Esophagus squamous epithelium (tissue), 5 donors: ENCODE data around the gene SLC6A17. TPM values are rescaled to one million over a fixed set of nuclear protein-coding genes. Genes with fewer than 3 reads are reported as not detected.

Source experiments
- DNase-seq: peaks from one replicate; lab custom pipeline; 2025; lab: John Stamatoyannopoulos, UW
- H3K27ac ChIP-seq, 4 donors: fragments of 200-600 bp; sonication (generic); one replicate each; pipeline ENCODE4 v1.5.1; 2016 to 2019; ENCODE audit warnings: mild to moderate bottlenecking in 1 of 4
- H3K27me3 ChIP-seq, 4 donors: fragments of 200-600 bp; sonication (generic); 1 replicate in 3 of 4; 2 replicates in 1 of 4; pipeline versions ENCODE4 v1.5.1 to v1.6.0; 2017 to 2021; ENCODE audit warnings: antibody characterized with exemption in 1 of 4
- H3K36me3 ChIP-seq, 3 donors: fragments of 200-600 bp; sonication (generic); one replicate each; pipeline ENCODE4 v1.5.1; 2016 to 2019
- H3K4me1 ChIP-seq, 3 donors: fragments of 200-600 bp; sonication (generic); one replicate each; pipeline ENCODE4 v1.5.1; 2017 to 2019
- H3K4me3 ChIP-seq, 4 donors: fragments of 200-600 bp; sonication (generic); 1 replicate in 3 of 4; 2 replicates in 1 of 4; pipeline ENCODE4 v1.5.1; 2016 to 2019; ENCODE audit warnings: mild to moderate bottlenecking in 2 of 4, moderate library complexity in 1 of 4
- H3K9me3 ChIP-seq, 3 donors: fragments of 200-600 bp; sonication (generic); one replicate each; pipeline ENCODE4 v1.5.1; 2016 to 2019
- CTCF ChIP-seq, 6 experiments: fragments of 450-650 bp in 4 of 6; fragments of 200-600 bp in 2 of 6; sonication (generic) in 2 of 6; IDR thresholded peaks; one replicate each; pipeline ENCODE4 v1.5.1; 2016 to 2019; ENCODE audit warnings: antibody characterized with exemption in 6 of 6, mild to moderate bottlenecking in 4 of 6, moderate library complexity in 4 of 6
- POLR2A ChIP-seq, 4 donors: fragments of 450-650 bp; IDR thresholded peaks; one replicate each; pipeline ENCODE4 v1.6.1; 2017; ENCODE audit warnings: antibody characterized with exemption in 4 of 4, mild to moderate bottlenecking in 4 of 4, moderate library complexity in 3 of 4
- WGBS, 2 donors: methylation state at CpG; one replicate each; pipeline ENCODE4 v1.1.5; 2018; 5-methylcytosine and 5-hydroxymethylcytosine counted together
- intact Hi-C: fragments of 100-400 bp; cut with DNase I; formaldehyde crosslinking; loops from one replicate; pipeline ENCODE4 v1.15.0; 2022
- total RNA-seq, 4 donors: library from RNA; depleted of rRNA; stranded (reverse); fragments of >200 nt; gene quantifications; one replicate each; pipeline ENCODE4 v1.1.0, GENCODE V29; 2016
- donor health status: DM: yes; HTN: yes; CAD: no.

The SLC6A17 gene
- total RNA-seq, 4 donors from 2014 or later, result 0.11 to 0.29 (median 0.23) TPM

- DNase-seq, result no peak
- peaks cover 2 to 6% (median 5%) of the 10 kb centered on the region in 3 donors for H3K4me1 ChIP-seq
- WGBS, 2 donors, result 25 to 34% methylated on average over 7 of the region's 7 CpGs
- no peak overlapping the region for H3K4me3 ChIP-seq
- intact Hi-C loops, result no loop called here
- no peaks in the 10 kb centered on the region for H3K9me3 ChIP-seq
- H3K36me3 ChIP-seq, result no peaks in the 10 kb centered on the region
- no peak for TF ChIP-seq CTCF (IDR thresholded peaks at IDR 0.05)
- TF ChIP-seq POLR2A (IDR thresholded peaks at IDR 0.05), result no peak
- H3K27ac ChIP-seq, result no peak overlapping the region
- H3K27me3 ChIP-seq, result peaks cover 0 to 69% (median 2%) of the 10 kb centered on the region in 4 donors
Measured at GRCh38 chr1:110155878-110156522, 5.7 kb downstream of the SLC6A17 start.

GRCh38 chr1:110158261-110158660 lies 8.0 kb downstream of the SLC6A17 start:
- intact Hi-C loops, result no loop called here
- Histone ChIP-seq H3K4me1 (no peaks in the 10 kb centered on the region), H3K27ac (no peak overlapping the region), H3K27me3 (peaks cover 0 to 47% (median 0%) of the 10 kb centered on the region in 4 donors), H3K9me3 (no peaks in the 10 kb centered on the region), H3K4me3 (no peak overlapping the region), H3K36me3 (no peaks in the 10 kb centered on the region)
- TF ChIP-seq CTCF (IDR thresholded peaks at IDR 0.05), result no peak
- TF ChIP-seq POLR2A (IDR thresholded peaks at IDR 0.05), result no peak
- 40 to 42% methylated on average over 5 of the region's 5 CpGs for WGBS, 2 donors
- DNase-seq, result no peak

GRCh38 chr1:110159168-110159567 lies 8.9 kb downstream of the SLC6A17 start:
- peaks cover 0 to 38% (median 0%) of the 10 kb centered on the region in 4 donors for H3K27me3 ChIP-seq
- no peak for DNase-seq
- WGBS, 2 donors, result 18 to 33% methylated on average over 2 of the region's 2 CpGs
- no peaks in the 10 kb centered on the region for H3K36me3 ChIP-seq
- no peak overlapping the region for H3K27ac ChIP-seq
- no peaks in the 10 kb centered on the region for H3K9me3 ChIP-seq
- peaks cover 0 to 5% (median 0%) of the 10 kb centered on the region in 3 donors for H3K4me1 ChIP-seq
- TF ChIP-seq POLR2A (IDR thresholded peaks at IDR 0.05) (no peak), CTCF (IDR thresholded peaks at IDR 0.05) (no peak)
- intact Hi-C loops, result no loop called here
- H3K4me3 ChIP-seq, result no peak overlapping the region

GRCh38 chr1:110160538-110161100 lies 10.3 kb downstream of the SLC6A17 start:
- intact Hi-C loops, result no loop called here
- 46 to 50% methylated on average over 10 of the region's 10 CpGs for WGBS, 2 donors

More at GRCh38 chr1:110160538-110161100, 10.3 kb downstream of the SLC6A17 start:
- H3K27ac ChIP-seq, result no peak overlapping the region
- no peak for DNase-seq
- H3K27me3 ChIP-seq, result peaks cover 0 to 23% (median 0%) of the 10 kb centered on the region in 4 donors
- H3K4me1 ChIP-seq, result peaks cover 0 to 5% (median 0%) of the 10 kb centered on the region in 3 donors
- no peaks in the 10 kb centered on the region for H3K36me3 ChIP-seq
- H3K4me3 ChIP-seq, result no peak overlapping the region
- TF ChIP-seq POLR2A (IDR thresholded peaks at IDR 0.05) (no peak), CTCF (IDR thresholded peaks at IDR 0.05) (no peak)
- H3K9me3 ChIP-seq, result no peaks in the 10 kb centered on the region
